HepG2 (cell line): ENCODE measurements around the gene AKAP9. TPM values are rescaled to one million over a fixed set of nuclear protein-coding genes. Genes with fewer than 3 reads are reported as not detected.

Experiments
- ATAC-seq: fragments of 200-7000 bp; cut with Tn5 transposase; 3 replicates; pipeline ENCODE4 v1.9.1; 2020; ENCODE audit warnings: mild to moderate bottlenecking, moderate library complexity
- BruUV-seq: library from RNA; stranded (reverse); fragments of 400-500 nt; replicated peaks from 2 replicates; lab custom pipeline; 2021; lab: Mats Ljungman, UMichigan
- CTCF ChIA-PET: fragments of 300-600 bp; formaldehyde crosslinking; extraction: SDS; loops from one replicate; lab custom pipeline; 2021; ENCODE audit warnings: low total read pairs, inconsistent platforms, low intra/inter-chr PET ratio; lab: Yijun Ruan, JAX
- POLR2A ChIA-PET: fragments of 350-600 bp; sonication (Branson Sonifier 250); formaldehyde crosslinking; loops from one replicate; lab custom pipeline; 2020; ENCODE audit warnings: antibody characterized with exemption, inconsistent platforms; lab: Yijun Ruan, JAX
- DNase-seq: peaks from one replicate; pipeline ENCODE4 v3.0.0-alpha.2; 2015; ENCODE audit warnings: low spot score
- FAIRE-seq: peaks from 3 replicates; lab custom pipeline; 2011; peaks lifted over from hg19 to GRCh38; lab: Jason Lieb, UNC
- H2AFZ ChIP-seq: one replicate; pipeline ENCODE4 v1.6.1; 2011; ENCODE audit warnings: low read length, inconsistent platforms
- H3K27ac ChIP-seq: fragments of 300-600 bp; 3 replicates; pipeline ENCODE4 v1.8.0; 2011; ENCODE audit warnings: mixed run types, mild to moderate bottlenecking, mixed read lengths, low read length, inconsistent platforms; ENCODE audit not compliant: insufficient read depth; ENCODE audit errors: extremely low read length
- H3K27me3 ChIP-seq, 2 experiments: fragments of 200-600 bp in 1 of 2; 2 replicates in 1 of 2; 3 replicates in 1 of 2; pipeline versions ENCODE4 v1.6.0 to v1.8.0; 2011; ENCODE audit warnings: low read length in 2 of 2, mild to moderate bottlenecking in 2 of 2, moderate library complexity in 2 of 2, inconsistent platforms in 1 of 2; ENCODE audit not compliant: insufficient read depth in 2 of 2, control insufficient read depth in 1 of 2
- H3K36me3 ChIP-seq, 2 experiments: fragments of 200-600 bp in 1 of 2; replicated peaks in 1 of 2; 2 replicates in 1 of 2; 3 replicates in 1 of 2; pipeline versions ENCODE4 v1.5.1 to v1.8.0; 2011; ENCODE audit warnings: low read length in 2 of 2, inconsistent platforms in 1 of 2; ENCODE audit not compliant: insufficient read depth in 2 of 2, control insufficient read depth in 1 of 2
- H3K4me1 ChIP-seq: 2 replicates; pipeline ENCODE4 v1.5.1; 2012; ENCODE audit warnings: low read length, inconsistent platforms; ENCODE audit not compliant: insufficient read depth
- H3K4me2 ChIP-seq: 2 replicates; pipeline ENCODE4 v1.6.0; 2011; ENCODE audit warnings: low read depth, low read length, inconsistent platforms
- H3K4me3 ChIP-seq, 3 experiments: fragments of 200-600 bp in 1 of 3; sonication (generic), shearing (Covaris generic) in 1 of 3; replicated peaks in 1 of 3; 2 replicates each; pipeline ENCODE4 v1.5.1; 2011 to 2016; ENCODE audit warnings: low read length in 3 of 3, inconsistent platforms in 2 of 3, low read depth in 2 of 3, mild to moderate bottlenecking in 2 of 3, control low read depth in 1 of 3, mixed read lengths in 1 of 3; ENCODE audit not compliant: insufficient read depth in 1 of 3
- H3K79me2 ChIP-seq: one replicate; pipeline ENCODE4 v1.6.1; 2011; ENCODE audit warnings: low read length, inconsistent platforms; ENCODE audit not compliant: insufficient read depth
- H3K9ac ChIP-seq: 2 replicates; pipeline ENCODE4 v1.6.0; 2011; ENCODE audit warnings: mild to moderate bottlenecking, low read depth, low read length, inconsistent platforms; ENCODE audit not compliant: insufficient read depth
- H3K9me3 ChIP-seq: 2 replicates; pipeline ENCODE4 v1.5.1; 2012; ENCODE audit warnings: mild to moderate bottlenecking, low read length
- H4K20me1 ChIP-seq: 2 replicates; pipeline ENCODE4 v1.6.0; 2011; ENCODE audit warnings: inconsistent platforms, mild to moderate bottlenecking, low read length, moderate library complexity; ENCODE audit not compliant: insufficient read depth
- GATAD1 ChIP-seq: IDR thresholded peaks from 2 replicates; pipeline ENCODE4 v1.6.1; 2016; ENCODE audit warnings: missing genetic modification reagents, missing compliant biosample characterization
- RXRA ChIP-seq: sonication (generic); formaldehyde crosslinking; IDR thresholded peaks from 2 replicates; pipeline ENCODE4 v1.5.1; 2020; ENCODE audit warnings: missing genetic modification reagents
- ZNF251 ChIP-seq: sonication (generic); formaldehyde crosslinking; IDR thresholded peaks from 2 replicates; pipeline ENCODE4 v1.9.0; 2021; ENCODE audit warnings: mild to moderate bottlenecking, missing genetic modification reagents
- ZNF276 ChIP-seq: sonication (generic); formaldehyde crosslinking; IDR thresholded peaks from 2 replicates; pipeline ENCODE4 v1.4.0; 2020; ENCODE audit warnings: mild to moderate bottlenecking, low read depth, missing genetic modification reagents
- WGBS: methylation state at CpG from one replicate; pipeline ENCODE4 v1.1.6; 2017; ENCODE audit warnings: low lambda C conversion rate; 5-methylcytosine and 5-hydroxymethylcytosine counted together
- in situ Hi-C: cut with HindIII; loops from 2 replicates; pipeline ENCODE4 v1.10.0; 2017; ENCODE audit warnings: low pct_unique_long_range_greater_than_20kb; ENCODE audit not compliant: extremely low pct_ligation_motif_present
- intact Hi-C: fragments of 100-400 bp; cut with micrococcal nuclease; formaldehyde crosslinking; loops from one replicate; pipeline ENCODE4 v1.10.0; 2022; ENCODE audit not compliant: unreplicated experiment
- polyA plus RNA-seq, 8 experiments: library from polyadenylated mRNA; depleted of rRNA in 3 of 8; stranded (reverse) in 7 of 8; unstranded in 1 of 8; fragments of >200 nt; fragmentation: Illumina TruSeq in 4 of 8; extraction: Trizol in 4 of 8; gene quantifications; 2 replicates each; pipeline versions ENCODE4 v1.2.1 to v1.2.3, GENCODE V29; 2011 to 2016; ENCODE audit warnings: low read depth in 4 of 8, missing spikeins in 1 of 8, mixed read lengths in 1 of 8; ENCODE audit not compliant: insufficient read depth in 1 of 8
- total RNA-seq, 5 experiments: library from RNA; depleted of rRNA; stranded (reverse); fragments of >200 nt; fragmentation: Illumina TruSeq; extraction: Trizol; gene quantifications; 2 replicates each; pipeline ENCODE4 v1.2.3, GENCODE V29; 2016; ENCODE audit warnings: low read depth in 1 of 5
- TF ChIP-seq, protein P1 (sequence below): sonication (generic); formaldehyde crosslinking; IDR thresholded peaks from 2 replicates; pipeline ENCODE4 v1.8.0; 2022; ENCODE audit warnings: mild to moderate bottlenecking, missing genetic modification reagents, moderate library complexity
- TF ChIP-seq, protein P2 (sequence below): sonication (generic); formaldehyde crosslinking; IDR thresholded peaks from 2 replicates; pipeline ENCODE4 v1.5.0; 2020; ENCODE audit warnings: mild to moderate bottlenecking, missing genetic modification reagents

AKAP9 gene
- total and polyA plus RNA-seq, 2 of the 13 experiments (the other 11 are each of a cell fraction or from before 2014, with no cell fraction given), result 27.6 to 33.1 TPM

GRCh38 chr7:91910171-91910570 lies 30.5 kb upstream of the AKAP9 start:
- ChIA-PET POLR2A (no interaction called here), CTCF (no interaction called here)
- Histone ChIP-seq H3K27me3 (no peaks in the 10 kb centered on the region), H3K79me2 (no peaks in the 10 kb centered on the region), H3K27ac (no peak overlapping the region), H3K9ac (no peak overlapping the region), H3K4me3 (no peak overlapping the region), H3K4me2 (no peak overlapping the region), H3K9me3 (no peaks in the 10 kb centered on the region), H2AFZ (no peak overlapping the region), H3K4me1 (no peaks in the 10 kb centered on the region), H3K36me3 (no peaks in the 10 kb centered on the region), H4K20me1 (no peaks in the 10 kb centered on the region)
- DNase-seq (no peak), FAIRE-seq (no peak), ATAC-seq (no peak)
- BruUV-seq, result no TSS peak
- TF ChIP-seq RXRA (CRISPR knock-in tag) (no peak), ZNF251 (no peak), ZNF276 (CRISPR knock-in tag) (no peak), GATAD1 (no peak)
- TF ChIP-seq, protein P1, sequence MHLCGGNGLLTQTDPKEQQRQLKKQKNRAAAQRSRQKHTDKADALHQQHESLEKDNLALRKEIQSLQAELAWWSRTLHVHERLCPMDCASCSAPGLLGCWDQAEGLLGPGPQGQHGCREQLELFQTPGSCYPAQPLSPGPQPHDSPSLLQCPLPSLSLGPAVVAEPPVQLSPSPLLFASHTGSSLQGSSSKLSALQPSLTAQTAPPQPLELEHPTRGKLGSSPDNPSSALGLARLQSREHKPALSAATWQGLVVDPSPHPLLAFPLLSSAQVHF, result no peak
- TF ChIP-seq, protein P2, sequence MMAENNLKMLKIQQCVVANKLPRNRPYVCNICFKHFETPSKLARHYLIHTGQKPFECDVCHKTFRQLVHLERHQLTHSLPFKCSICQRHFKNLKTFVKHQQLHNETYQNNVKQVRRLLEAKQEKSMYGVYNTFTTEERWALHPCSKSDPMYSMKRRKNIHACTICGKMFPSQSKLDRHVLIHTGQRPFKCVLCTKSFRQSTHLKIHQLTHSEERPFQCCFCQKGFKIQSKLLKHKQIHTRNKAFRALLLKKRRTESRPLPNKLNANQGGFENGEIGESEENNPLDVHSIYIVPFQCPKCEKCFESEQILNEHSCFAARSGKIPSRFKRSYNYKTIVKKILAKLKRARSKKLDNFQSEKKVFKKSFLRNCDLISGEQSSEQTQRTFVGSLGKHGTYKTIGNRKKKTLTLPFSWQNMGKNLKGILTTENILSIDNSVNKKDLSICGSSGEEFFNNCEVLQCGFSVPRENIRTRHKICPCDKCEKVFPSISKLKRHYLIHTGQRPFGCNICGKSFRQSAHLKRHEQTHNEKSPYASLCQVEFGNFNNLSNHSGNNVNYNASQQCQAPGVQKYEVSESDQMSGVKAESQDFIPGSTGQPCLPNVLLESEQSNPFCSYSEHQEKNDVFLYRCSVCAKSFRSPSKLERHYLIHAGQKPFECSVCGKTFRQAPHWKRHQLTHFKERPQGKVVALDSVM (CRISPR knock-in tag), result no peak
- in situ Hi-C loops, result no loop called here
- 23% methylated on average over 1 of the region's 1 CpG for WGBS
- intact Hi-C loops, result no loop called here
